Transverse colon (tissue), 4 donors: Measurements from ENCODE around the gene MMGT1. TPM values are rescaled to one million over a fixed set of nuclear protein-coding genes. Genes with fewer than 3 reads are reported as not detected.

ENCODE experiments used
- DNase-seq: peaks from one replicate; pipeline ENCODE4 v3.0.0-alpha.2; 2019
- H3K27ac ChIP-seq, 4 donors: fragments of 200-600 bp; sonication (generic); 2 replicates each; pipeline ENCODE4 v1.5.1; 2016 to 2018; ENCODE audit warnings: inconsistent platforms in 4 of 4
- H3K27me3 ChIP-seq: fragments of 200-600 bp; sonication (generic); 2 replicates; pipeline ENCODE4 v1.5.1; 2017; ENCODE audit warnings: inconsistent platforms
- H3K36me3 ChIP-seq, 4 donors: fragments of 200-600 bp; sonication (generic); 2 replicates each; pipeline ENCODE4 v1.5.1; 2017 to 2019; ENCODE audit warnings: inconsistent platforms in 4 of 4
- H3K4me1 ChIP-seq, 4 donors: fragments of 200-600 bp; sonication (generic); 2 replicates each; pipeline ENCODE4 v1.5.1; 2017 to 2020; ENCODE audit warnings: inconsistent platforms in 4 of 4
- H3K4me3 ChIP-seq, 4 donors: fragments of 200-600 bp; sonication (generic); 1 replicate in 1 of 4; 2 replicates in 3 of 4; pipeline versions ENCODE4 v1.5.1 to v1.6.1; 2017 to 2019; ENCODE audit warnings: inconsistent platforms in 4 of 4
- H3K9me3 ChIP-seq, 2 donors: fragments of 200-600 bp; sonication (generic); 2 replicates each; pipeline ENCODE4 v1.5.1; 2017 to 2019; ENCODE audit warnings: inconsistent platforms in 2 of 2
- EP300 ChIP-seq: sonication (generic); formaldehyde crosslinking; IDR thresholded peaks from one replicate; pipeline ENCODE4 v1.6.1; 2017; ENCODE audit warnings: antibody characterized with exemption, low read depth
- POLR2A ChIP-seq: fragments of 450-650 bp; IDR thresholded peaks from one replicate; pipeline ENCODE4 v1.6.1; 2016; ENCODE audit warnings: antibody characterized with exemption, mild to moderate bottlenecking, moderate library complexity
- POLR2AphosphoS5 ChIP-seq, 3 donors: sonication (generic); formaldehyde crosslinking; IDR thresholded peaks; one replicate each; pipeline ENCODE4 v1.6.1; 2016; ENCODE audit warnings: antibody characterized with exemption in 3 of 3
- WGBS, 2 donors: methylation state at CpG; one replicate each; pipeline ENCODE4 v1.1.5; 2018; ENCODE audit warnings: low coverage in 1 of 2; 5-methylcytosine and 5-hydroxymethylcytosine counted together
- in situ Hi-C, 4 donors: fragments of 200-750 bp; cut with MboI; loops; one replicate each; pipeline versions ENCODE4 v1.15.0 to v1.15.1; 2017; ENCODE audit warnings: low sequenced_read_pairs in 3 of 4, low pct_ligation_motif_present in 1 of 4, low pct_unique_long_range_greater_than_20kb in 1 of 4
- intact Hi-C: fragments of 100-400 bp; cut with DNase I; formaldehyde crosslinking; loops from one replicate; pipeline ENCODE4 v1.15.1; 2023; ENCODE audit warnings: low total_unique reads
- total RNA-seq, 4 donors: library from RNA; depleted of rRNA; stranded (reverse); fragments of >200 nt; gene quantifications; one replicate each; pipeline ENCODE4 v1.1.0, GENCODE V29; 2016
- TF ChIP-seq, protein P1 (sequence below), 5 experiments: fragments of 200-600 bp in 3 of 5; fragments of 450-650 bp in 2 of 5; sonication (generic) in 3 of 5; IDR thresholded peaks; 1 replicate in 2 of 5; 2 replicates in 3 of 5; pipeline ENCODE4 v1.5.1; 2016 to 2017; ENCODE audit warnings: antibody characterized with exemption in 5 of 5, inconsistent platforms in 3 of 5, mild to moderate bottlenecking in 2 of 5, moderate library complexity in 1 of 5

The MMGT1 gene
- total RNA-seq, 4 donors from 2014 or later: 2.0 to 27.0 (median 15.7) TPM

GRCh38 chrX:135974279-135974856, 580 bp upstream of the MMGT1 start:
- Histone ChIP-seq H3K36me3 (no peaks in the 10 kb centered on the region), H3K27ac (peak overlapping the region; percentile 35 to 80 (median 72)), H3K27me3 (no peaks in the 10 kb centered on the region), H3K9me3 (no peaks in the 10 kb centered on the region), H3K4me3 (peak overlapping the region in 3 of 4 donors; percentile 9 to 45 (median 21)), H3K4me1 (peaks cover 0 to 16% (median 6%) of the 10 kb centered on the region in 4 donors)
- in situ Hi-C loops (no loop called here), intact Hi-C loops (no loop called here)
- DNase-seq: peak; percentile 82
- TF ChIP-seq EP300 (no peak), POLR2A (no peak), POLR2AphosphoS5 (IDR thresholded peaks at IDR 0.05) (no peak)
- TF ChIP-seq, protein P1, sequence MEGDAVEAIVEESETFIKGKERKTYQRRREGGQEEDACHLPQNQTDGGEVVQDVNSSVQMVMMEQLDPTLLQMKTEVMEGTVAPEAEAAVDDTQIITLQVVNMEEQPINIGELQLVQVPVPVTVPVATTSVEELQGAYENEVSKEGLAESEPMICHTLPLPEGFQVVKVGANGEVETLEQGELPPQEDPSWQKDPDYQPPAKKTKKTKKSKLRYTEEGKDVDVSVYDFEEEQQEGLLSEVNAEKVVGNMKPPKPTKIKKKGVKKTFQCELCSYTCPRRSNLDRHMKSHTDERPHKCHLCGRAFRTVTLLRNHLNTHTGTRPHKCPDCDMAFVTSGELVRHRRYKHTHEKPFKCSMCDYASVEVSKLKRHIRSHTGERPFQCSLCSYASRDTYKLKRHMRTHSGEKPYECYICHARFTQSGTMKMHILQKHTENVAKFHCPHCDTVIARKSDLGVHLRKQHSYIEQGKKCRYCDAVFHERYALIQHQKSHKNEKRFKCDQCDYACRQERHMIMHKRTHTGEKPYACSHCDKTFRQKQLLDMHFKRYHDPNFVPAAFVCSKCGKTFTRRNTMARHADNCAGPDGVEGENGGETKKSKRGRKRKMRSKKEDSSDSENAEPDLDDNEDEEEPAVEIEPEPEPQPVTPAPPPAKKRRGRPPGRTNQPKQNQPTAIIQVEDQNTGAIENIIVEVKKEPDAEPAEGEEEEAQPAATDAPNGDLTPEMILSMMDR (IDR thresholded peaks at IDR 0.05): no peak
- WGBS, 2 donors: 4 to 43% methylated on average over 7 to 20 of the region's 32 CpGs

- TF ChIP-seq, protein P1 (IDR thresholded peaks at IDR 0.05): no peak
- no peak for TF ChIP-seq POLR2A
- no peak for TF ChIP-seq POLR2AphosphoS5 (IDR thresholded peaks at IDR 0.05)
- TF ChIP-seq EP300: no peak
- in situ Hi-C loops (no loop called here), intact Hi-C loops (no loop called here)
- WGBS, 2 donors: 0 to 48% methylated on average over 1 to 10 of the region's 10 CpGs
- H3K27ac ChIP-seq: peak overlapping the region; percentile 89 to 96 (median 95)
- peaks cover 0 to 16% (median 6%) of the 10 kb centered on the region in 4 donors for H3K4me1 ChIP-seq
- H3K4me3 ChIP-seq: peak overlapping the region; percentile 47 to 83 (median 69)
- no peaks in the 10 kb centered on the region for H3K9me3 ChIP-seq
- peak; percentile 26 for DNase-seq
- H3K27me3 ChIP-seq: no peaks in the 10 kb centered on the region
- no peaks in the 10 kb centered on the region for H3K36me3 ChIP-seq
These were observed 702 bp downstream of the MMGT1 start for GRCh38 chrX:135973025-135973547.

- no peak overlapping the region for H3K4me3 ChIP-seq
- no peaks in the 10 kb centered on the region for H3K4me1 ChIP-seq
- H3K9me3 ChIP-seq: no peaks in the 10 kb centered on the region
- TF ChIP-seq POLR2A (no peak), EP300 (no peak)
- TF ChIP-seq, protein P1 (IDR thresholded peaks at IDR 0.05): no peak
- no peaks in the 10 kb centered on the region for H3K36me3 ChIP-seq
- WGBS, 2 donors: 77 to 100% methylated on average over 1 to 4 of the region's 4 CpGs
- H3K27me3 ChIP-seq: no peaks in the 10 kb centered on the region
- intact Hi-C loops (no loop called here), in situ Hi-C loops (no loop called here)
- no peak overlapping the region for H3K27ac ChIP-seq
- no peak for DNase-seq
These were observed 22.5 kb downstream of the MMGT1 start for GRCh38 chrX:135951291-135951690.

- intact Hi-C loops: no loop called here
- Histone ChIP-seq H3K4me1 (no peaks in the 10 kb centered on the region), H3K36me3 (no peaks in the 10 kb centered on the region), H3K9me3 (no peaks in the 10 kb centered on the region), H3K27ac (no peak overlapping the region), H3K4me3 (no peak overlapping the region), H3K27me3 (no peaks in the 10 kb centered on the region)
- 61 to 100% methylated on average over 1 to 2 of the region's 2 CpGs for WGBS, 2 donors
- in situ Hi-C loops: no loop called here
- DNase-seq: no peak
- TF ChIP-seq POLR2AphosphoS5 (IDR thresholded peaks at IDR 0.05): no peak
- TF ChIP-seq POLR2A: no peak
- TF ChIP-seq EP300: no peak
- TF ChIP-seq, protein P1 (IDR thresholded peaks at IDR 0.05): no peak
These were observed 29.3 kb downstream of the MMGT1 start for GRCh38 chrX:135944486-135944885.
